IMR-90 (cell line): ENCODE results near the gene TRAF6.

Experiments used
- CEBPB ChIP-seq: IDR thresholded peaks from 2 replicates; pipeline ENCODE4 v1.6.1; 2012; ENCODE audit warnings: low read depth, low read length, improper control_type of control experiment
- CHD1 ChIP-seq: IDR thresholded peaks from 2 replicates; pipeline ENCODE4 v1.6.1; 2012; ENCODE audit warnings: low read depth, low read length, improper control_type of control experiment
- CTCF ChIP-seq: conservative IDR thresholded peaks from 2 replicates; pipeline ENCODE4 v1.5.1; 2012; ENCODE audit warnings: mild to moderate bottlenecking, low read depth, low read length, improper control_type of control experiment
- ELK1 ChIP-seq: fragments of 150-350 bp; IDR thresholded peaks from 2 replicates; pipeline ENCODE4 v1.6.1; 2016; ENCODE audit warnings: low read depth, mild to moderate bottlenecking, low read length, moderate library complexity, borderline replicate concordance
- FOS ChIP-seq: fragments of 150-350 bp; IDR thresholded peaks from 2 replicates; pipeline ENCODE4 v1.6.1; 2016; ENCODE audit warnings: low read depth, low read length
- MAZ ChIP-seq: IDR thresholded peaks from 2 replicates; pipeline ENCODE4 v1.6.1; 2012; ENCODE audit warnings: low read depth, mild to moderate bottlenecking, low read length, improper control_type of control experiment, moderate library complexity, borderline replicate concordance
- MXI1 ChIP-seq: IDR thresholded peaks from 2 replicates; pipeline ENCODE4 v1.6.1; 2012; ENCODE audit warnings: low read depth, mild to moderate bottlenecking, low read length, moderate library complexity, borderline replicate concordance
- POLR2A ChIP-seq: IDR thresholded peaks from 2 replicates; pipeline ENCODE4 v1.6.1; 2012; ENCODE audit warnings: mild to moderate bottlenecking, low read depth, low read length
- RAD21 ChIP-seq: IDR thresholded peaks from 2 replicates; pipeline ENCODE4 v1.6.1; 2012; ENCODE audit warnings: low read length, improper control_type of control experiment
- RFX5 ChIP-seq: IDR thresholded peaks from 2 replicates; pipeline ENCODE4 v1.8.0; 2012; ENCODE audit warnings: low read depth, mild to moderate bottlenecking, low read length, moderate library complexity
- SMC3 ChIP-seq: fragments of 150-350 bp; IDR thresholded peaks from 2 replicates; pipeline ENCODE4 v1.6.1; 2016; ENCODE audit warnings: low read depth, mild to moderate bottlenecking, antibody characterized with exemption, low read length, moderate library complexity
- USF2 ChIP-seq: fragments of 150-350 bp; IDR thresholded peaks from 2 replicates; pipeline ENCODE4 v1.6.1; 2017; ENCODE audit warnings: mild to moderate bottlenecking, antibody characterized with exemption, low read length, low read depth

- no peak for TF ChIP-seq CEBPB
- no peak for TF ChIP-seq POLR2A
- TF ChIP-seq CHD1 = no peak
- peak; percentile 34 for TF ChIP-seq CTCF
- TF ChIP-seq FOS = no peak
- no peak for TF ChIP-seq MAZ
- TF ChIP-seq USF2 = no peak
- TF ChIP-seq MXI1 = no peak
- no peak for TF ChIP-seq RAD21
- TF ChIP-seq ELK1 = no peak
- no peak for TF ChIP-seq RFX5
- TF ChIP-seq SMC3 = 0 out of 2 replicates have a peak, but pooled peaks have one; percentile 19
These were observed 41.0 kb downstream of the TRAF6 start for GRCh38 chr11:36469063-36469462.
